Left lobe of liver (tissue), 2 donors: ENCODE results near the gene PRPF38B. TPM values are rescaled to one million over a fixed set of nuclear protein-coding genes. Genes with fewer than 3 reads are reported as not detected.

Experiments
- ATAC-seq: fragments of 200-7000 bp; cut with Tn5 transposase; one replicate; pipeline ENCODE4 v1.9.1; 2020; ENCODE audit warnings: mild to moderate bottlenecking, moderate library complexity
- DNase-seq: peaks from one replicate; pipeline ENCODE4 v3.0.0-alpha.2; 2020; ENCODE audit warnings: low spot score
- total RNA-seq: library from RNA; stranded (reverse); gene quantifications from one replicate; pipeline ENCODE4 v1.2.1, GENCODE V29; 2021
- donor health status: DM: no; HTN: no; CAD: no; lungs with moderate emphysema.
- donor health status: DM: no; HTN: yes; CAD: no.

The PRPF38B gene
- total RNA-seq, 1 donor from 2014 or later = 12.0 TPM

DNA sequence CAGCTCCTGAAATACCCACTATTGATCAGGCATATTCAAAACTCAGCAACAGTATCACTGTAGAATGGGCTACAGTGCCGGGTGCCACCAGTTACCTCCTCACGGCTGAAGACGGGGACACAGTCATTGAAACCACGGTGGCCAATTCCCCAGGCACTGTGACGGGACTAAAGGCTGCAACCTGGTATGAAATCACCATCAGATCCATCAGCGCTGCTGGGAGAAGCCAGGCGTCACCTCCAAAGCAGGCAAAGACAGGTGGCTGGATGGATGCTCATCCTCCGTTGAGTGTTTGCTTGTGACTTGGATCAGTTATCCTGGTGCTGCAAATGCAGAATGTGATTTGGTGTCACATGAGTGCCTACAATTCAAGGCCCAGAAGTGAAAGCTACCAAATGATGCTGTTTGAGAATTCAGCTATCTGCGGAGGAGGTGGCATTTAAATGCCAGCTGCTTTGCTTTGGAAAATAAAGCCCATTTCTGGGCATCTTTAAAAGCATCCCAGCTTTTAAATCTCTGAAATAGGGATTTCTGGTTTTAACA is 25.7 kb downstream of the PRPF38B start:
- DNase-seq (no peak), ATAC-seq (no peak)

DNA sequence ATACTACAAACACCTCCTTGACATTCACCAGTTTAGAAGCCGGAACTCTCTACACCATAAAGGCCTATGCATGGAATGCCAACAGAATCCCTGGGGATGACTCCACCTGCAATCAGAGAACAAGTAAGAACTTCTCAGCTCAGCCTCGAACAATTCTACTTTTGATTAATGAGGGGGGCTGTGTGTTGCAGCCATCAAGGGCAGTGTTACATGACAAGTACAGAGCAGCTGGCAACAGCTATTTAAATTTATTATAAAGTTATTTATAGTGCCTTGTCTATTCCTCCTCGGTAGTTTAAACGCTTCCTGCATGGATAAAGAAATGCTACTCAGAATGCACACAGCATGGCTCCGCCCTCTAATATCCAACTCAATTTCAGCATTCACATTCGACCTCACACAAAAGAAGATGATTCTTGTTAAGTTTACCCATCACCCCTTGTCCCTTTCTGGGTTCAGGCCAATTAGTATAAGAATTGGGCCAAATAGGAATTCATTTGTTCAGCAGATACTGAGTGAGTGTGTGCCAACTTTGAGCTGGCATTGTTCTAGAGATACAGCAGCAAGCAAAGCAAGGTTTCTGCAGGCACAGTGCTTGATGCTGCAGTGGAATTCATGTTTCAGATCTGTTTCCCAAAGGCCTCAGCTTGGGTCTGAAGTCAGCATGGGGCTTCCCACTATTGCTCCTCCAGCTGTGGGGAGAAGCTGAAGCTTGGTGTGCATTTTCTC is 27.0 kb downstream of the PRPF38B start:
- no peak for ATAC-seq
- DNase-seq = no peak

DNA sequence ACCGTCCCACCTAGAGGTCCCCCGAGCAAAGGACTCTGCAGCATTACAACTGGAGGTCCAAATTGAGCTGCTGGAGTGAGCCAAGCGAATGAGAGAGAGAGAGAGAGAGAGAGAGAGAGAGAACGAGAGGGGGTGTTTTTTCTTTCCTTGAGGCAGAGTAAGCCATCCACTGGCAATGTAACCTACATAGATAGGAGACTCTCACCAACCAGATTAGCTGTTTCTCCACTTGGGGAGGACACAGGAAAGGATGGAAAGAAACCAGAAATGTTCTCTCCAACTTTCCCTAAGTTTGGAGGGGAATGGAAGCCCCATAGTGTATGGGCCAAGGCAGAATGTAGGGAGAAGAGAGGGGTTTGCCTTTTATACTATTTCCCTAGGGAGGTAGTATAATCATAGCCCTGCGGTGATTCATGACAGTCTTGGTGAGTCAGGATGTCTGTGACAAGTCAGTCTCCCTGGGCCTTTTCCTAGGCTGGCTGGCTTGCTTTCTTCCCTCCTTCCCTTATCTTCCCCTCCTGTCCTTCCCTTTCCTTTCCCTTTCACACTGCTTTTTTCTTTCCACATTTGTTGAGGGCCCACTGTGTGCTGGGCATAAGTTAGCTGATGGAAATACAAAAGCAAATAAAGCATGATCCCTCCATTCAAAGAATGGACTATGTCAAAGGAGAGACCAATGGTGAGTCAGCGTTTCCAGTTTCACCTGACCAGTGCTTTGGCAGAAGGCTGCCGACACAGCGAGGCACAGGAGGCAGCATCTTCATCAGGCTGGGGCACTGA is 27.7 kb downstream of the PRPF38B start:
- no peak for ATAC-seq
- no peak for DNase-seq

DNA sequence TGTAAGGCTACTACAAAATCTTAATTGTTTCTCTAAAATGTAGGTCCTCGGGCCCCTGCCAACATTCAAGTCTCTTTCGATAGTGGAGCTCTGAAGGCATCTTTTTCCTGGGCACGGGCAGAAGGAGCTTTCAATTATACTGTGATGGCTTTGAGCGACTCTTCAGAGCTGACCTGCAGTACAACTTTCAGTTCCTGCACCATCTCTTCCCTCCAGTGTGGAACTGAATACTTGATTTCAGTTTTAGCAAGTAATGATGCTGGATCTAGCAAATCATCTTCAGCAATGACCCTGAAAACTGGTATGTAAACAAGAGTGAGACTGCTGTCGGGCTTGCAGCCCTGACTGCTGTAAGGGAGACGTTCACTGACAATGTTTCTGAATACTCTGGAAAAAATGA is 30.2 kb downstream of the PRPF38B start:
- no peak for ATAC-seq

DNA sequence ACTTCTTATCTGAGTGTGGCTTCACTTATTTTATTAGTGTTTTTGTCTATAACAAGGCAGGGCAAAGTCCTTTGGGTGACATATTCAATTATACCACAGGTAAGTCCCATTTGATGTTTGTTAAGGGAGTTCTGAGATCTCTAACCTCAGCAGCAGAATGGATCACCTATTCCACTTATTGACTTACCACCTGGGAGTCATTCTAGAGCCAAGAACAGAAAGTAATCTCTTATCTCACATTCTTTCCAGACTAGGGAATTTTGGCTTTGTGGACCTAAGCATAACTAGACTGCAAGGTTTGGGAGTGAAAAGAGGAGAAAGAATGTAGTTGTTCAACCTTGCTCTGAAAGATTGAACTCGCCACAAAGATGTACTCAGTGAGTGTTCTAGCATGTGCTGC is 33.8 kb downstream of the PRPF38B start:
- DNase-seq = no peak
- no peak for ATAC-seq

More for the DNA sequence above, 30.2 kb downstream of the PRPF38B start:
- no peak for DNase-seq

DNA sequence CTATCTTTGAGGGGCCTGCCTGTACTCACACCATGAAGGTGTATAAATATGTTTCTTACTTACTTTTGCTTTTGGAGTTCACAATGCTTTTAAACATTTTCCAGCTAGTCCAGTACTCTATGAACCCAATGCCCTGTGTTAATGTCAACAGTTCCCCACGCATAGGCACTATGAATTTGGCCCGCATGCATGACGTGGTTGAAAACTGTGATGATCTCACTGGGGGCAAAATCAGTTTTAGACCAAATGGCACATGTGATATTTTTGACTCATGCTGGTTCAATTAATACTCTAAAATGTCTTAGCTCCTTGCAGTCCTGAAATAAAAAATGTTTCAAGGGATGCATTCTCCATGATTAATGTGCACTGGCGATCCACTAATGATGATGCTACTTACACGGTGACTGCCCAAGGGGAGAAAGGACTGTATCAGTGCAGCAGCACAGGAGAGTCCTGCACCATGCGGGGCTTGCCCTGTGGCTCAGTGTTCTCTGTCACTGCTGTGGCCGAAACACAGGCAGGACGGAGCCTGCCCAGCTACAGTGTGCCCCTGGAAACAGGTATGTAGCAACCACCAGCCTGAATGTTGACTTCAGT is 36.3 kb downstream of the PRPF38B start:
- ATAC-seq = no peak
- no peak for DNase-seq

DNA sequence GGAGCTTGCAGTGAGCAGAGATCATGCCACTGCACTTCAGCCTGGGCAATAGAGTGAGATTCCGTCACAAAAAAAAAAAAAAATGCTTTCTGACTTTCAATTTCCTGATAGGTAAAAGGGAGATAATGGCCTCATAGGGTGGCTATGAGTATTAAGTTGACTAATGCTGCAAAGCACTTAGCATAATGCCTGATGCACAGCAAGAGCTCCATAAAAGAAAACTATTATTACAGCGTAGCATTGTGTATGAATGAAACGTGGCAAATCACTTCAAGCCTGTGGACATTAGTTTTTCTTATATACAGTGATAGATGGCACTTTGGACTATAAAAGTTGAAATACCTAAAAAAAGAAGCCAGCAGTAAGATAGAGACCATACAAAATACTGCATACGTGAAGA is 37.4 kb downstream of the PRPF38B start:
- DNase-seq (no peak), ATAC-seq (no peak)

DNA sequence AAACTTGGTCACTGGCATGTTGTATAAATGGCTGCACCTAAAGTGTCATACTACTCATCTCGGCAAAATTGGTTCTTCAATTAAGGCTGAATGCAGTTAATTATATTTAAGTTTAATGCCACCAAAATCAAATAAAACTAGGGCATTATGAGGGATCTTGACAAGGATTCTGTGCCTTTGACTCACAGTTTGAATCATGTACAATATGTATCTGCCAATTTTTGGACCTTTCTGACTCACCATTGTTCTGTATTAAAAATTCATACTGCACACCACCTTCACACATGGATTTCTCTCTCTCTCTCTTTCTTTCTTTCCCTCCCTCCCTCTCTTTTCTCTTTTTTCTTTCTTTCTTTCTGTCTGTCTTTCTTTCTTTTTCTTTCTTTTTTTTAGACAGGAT is 40.3 kb downstream of the PRPF38B start:
- DNase-seq (no peak), ATAC-seq (no peak)

DNA sequence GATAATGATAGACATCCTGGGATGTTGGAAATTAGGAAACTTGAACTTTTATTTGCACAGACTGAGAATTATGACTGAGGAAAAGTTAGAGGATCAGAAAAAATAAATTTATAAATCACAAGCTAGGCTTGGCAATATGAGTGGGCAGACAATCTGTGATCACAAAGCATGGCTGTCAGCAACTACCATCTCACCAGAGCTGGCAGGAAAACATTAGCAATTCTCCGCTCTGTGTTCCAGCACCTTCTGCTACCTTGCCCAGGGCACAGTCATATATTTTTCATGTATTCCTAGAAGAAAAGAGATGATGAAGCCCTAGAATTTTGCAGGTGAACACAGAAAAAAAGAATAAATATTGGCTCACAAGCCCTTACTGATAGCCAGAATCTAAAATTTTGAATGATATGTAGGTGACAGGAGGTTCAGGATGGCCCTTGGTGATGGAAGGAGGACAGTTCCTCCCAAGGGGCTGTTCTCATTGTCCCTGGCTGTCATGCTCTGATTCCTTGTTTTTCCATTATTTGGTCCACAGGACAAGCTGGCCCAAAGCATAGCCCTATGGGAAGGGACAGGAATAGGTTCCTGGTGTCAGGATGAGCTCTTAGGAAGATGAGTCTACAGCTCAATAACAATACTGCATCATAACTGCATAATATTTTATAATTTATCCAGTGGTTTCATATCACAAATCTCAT is 42.2 kb downstream of the PRPF38B start:
- no peak for DNase-seq
- ATAC-seq = no peak

DNA sequence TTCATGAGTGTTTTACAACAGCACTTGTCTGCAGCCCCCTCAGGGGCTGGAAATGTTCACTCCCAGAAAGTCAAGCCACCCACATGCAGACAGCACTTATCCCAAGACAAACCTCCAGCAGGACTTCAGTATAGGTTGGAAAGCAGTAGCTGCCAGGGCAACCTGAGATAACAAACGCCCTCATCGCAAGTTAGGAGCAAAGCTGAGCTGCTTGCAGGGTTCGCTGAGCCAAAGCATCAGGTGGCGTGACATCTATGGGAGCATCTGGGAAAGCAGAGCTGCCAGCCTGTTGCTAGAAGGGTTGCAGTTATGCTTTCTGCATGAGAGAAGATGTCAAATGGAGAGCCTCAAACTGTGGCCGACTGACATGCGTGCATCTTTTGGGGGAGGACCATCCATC is 50.1 kb downstream of the PRPF38B start:
- ATAC-seq (no peak), DNase-seq (no peak)

DNA sequence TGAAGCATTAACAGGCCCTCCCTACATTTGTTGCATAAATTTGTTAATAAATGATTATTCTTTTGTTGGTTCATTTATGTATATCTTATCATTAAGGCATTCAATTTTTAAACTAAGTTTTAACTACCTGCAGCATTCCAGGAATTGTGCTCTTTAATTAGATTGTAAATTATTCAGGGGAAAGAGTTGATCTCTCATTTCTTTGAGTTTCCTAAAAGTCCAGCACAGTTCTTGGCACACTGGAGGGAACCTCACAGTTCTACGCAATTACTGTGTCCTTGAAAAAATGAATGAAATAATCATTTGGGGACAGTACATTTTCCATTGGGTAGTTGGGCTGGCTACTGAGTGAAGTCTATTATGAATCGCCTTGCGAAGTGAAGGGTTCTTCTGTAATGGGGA is 53.9 kb downstream of the PRPF38B start:
- DNase-seq (no peak), ATAC-seq (no peak)

DNA sequence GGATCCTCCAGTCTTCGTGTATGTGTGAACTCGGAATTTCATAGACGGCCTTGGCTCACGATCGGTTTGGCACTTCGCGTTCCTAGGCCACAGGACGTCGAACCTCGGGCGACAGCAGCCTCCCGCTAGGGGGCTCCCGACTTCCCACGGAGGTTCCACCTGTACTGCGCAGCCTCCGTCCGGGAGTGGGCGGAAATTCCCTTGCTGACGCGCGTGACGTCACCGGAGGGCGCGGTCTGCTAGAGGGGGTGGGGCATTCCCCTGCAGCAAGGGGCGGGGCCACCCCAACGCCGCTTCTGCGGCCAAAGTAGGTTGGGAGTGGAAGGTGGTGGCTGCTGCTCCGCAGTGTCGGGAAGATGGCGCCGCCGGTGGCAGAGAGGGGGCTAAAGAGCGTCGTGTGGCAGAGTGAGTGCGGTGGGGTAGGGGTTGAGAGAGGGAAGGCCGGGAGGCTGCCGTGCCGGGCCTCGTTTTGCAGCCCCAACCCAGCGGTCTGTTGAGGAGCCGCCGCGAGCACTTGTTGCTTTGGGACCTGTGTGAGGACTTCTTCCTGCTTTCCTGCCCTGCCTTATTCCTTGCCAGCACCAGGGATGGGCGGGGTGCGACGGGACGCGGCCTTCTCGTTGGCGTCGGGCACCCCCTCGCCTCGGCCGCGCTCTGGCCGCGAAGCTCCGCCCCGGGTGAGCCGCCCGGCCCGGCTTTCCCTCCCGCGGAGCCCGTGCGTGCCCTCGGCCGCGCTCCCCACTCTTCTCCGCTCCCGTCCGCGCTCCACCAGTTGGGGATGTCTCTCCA is 54.5 kb downstream of the PRPF38B start, which contains the start of gene STXBP3:
STXBP3 (plus strand) TSS at position 293 of the 789 bp plus-strand sequence; CDS start at position 357, 64 bp downstream.
- DNase-seq = peak; percentile 99
- ATAC-seq = peak; percentile 94

DNA sequence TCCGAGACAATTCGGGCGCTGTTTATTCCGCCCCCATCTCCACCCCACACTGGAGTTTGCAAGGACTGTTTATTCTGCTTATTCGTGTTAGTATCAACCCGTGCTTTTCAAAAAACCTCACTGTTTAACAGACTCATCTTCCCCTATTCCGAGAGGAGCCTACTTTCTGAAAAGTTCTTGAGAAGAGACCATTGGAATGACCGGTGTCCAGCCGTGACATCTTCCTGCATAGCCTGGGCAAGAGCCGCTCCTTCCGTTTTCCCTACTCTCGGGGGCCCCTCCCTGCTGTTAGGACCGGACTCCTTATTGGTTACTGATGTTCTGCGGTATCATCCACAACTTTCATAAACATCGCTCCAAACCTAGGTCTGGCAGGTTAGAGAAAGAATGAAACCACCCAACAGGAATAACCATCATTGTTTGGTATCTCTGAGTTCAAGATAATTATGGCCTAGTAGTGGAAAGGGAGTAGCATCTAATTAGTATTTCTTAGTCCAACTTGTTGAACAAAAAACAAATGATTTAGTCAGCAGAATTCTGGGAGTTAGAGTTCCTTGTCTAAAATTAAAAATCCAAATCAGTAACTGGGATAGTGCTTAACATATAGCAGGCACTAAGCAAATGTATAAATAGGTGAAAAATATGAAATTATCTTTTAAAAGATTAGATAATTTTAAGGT is 55.2 kb downstream of the PRPF38B start:
- peak; percentile 59 for ATAC-seq
- peak; percentile 65 for DNase-seq

DNA sequence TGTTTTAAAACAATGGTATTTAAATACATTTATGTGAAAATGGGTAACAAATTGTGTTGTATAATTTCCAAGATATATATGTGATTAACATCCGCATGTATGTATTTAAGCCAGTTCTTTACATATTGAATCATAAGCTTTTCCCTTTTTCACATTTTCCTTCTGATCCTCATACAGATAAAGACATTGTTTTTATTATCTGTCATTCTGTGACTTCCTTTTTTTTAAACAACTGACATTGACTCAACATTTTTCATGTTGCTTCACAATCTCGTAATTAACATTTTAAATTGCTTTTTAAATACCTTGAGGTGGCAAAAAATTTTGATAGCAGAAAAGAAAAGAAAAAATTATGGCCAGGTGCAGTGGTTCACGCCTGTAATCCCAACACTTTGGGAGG is 55.8 kb downstream of the PRPF38B start:
- ATAC-seq (no peak), DNase-seq (no peak)

DNA sequence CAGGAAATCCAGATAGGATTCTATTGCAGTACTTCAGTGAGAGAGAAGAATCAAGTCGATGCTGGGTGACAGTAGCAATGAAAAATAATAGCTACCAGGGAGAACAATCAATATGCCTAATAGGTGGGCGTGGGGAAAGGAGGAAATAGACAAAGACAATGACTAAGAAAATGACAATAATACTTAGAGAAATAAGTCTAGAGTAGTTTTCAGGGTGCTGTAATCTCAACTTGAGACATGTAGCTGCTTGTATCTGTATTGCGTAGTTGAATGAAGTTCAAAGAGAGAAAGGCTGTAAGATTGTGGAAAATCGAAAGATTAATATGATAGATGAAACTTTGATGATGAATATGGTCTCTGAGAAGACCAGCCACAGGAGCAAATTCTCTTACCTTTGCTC is 57.0 kb downstream of the PRPF38B start:
- DNase-seq = no peak
- ATAC-seq = no peak

DNA sequence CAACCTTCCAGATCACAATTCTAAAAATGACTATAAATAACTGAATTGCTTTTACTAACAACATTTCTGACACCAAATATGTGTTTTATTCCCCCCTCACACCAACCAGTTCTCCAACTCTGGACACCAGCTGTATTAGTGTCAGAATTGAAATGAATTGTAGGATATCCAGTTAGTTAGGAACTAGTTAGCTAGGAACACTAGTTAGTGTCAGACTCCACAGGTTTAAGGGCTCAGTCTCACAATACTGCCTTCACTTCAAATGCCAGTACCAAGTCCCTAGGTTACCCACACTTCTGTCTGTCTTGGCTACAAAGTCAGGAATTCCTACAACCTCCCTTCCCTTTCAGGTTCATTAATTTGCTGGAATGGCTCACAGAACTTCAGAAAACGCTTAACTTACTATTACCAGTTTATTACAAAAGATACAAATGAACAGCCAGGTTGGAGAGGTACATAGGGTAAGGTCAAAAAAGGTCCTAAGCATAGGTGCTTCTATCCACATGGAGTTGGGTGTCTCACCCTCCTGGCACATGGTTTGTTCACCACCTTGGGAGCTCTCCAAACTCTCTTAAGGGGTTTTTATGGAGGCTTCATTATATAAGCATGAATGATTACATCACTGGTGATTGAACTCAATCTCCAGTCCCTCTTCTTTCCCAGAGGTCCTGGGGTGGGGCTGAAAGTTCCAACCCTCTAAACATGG is 58.5 kb downstream of the PRPF38B start:
- ATAC-seq (no peak), DNase-seq (no peak)
